Measurements from ENCODE around the gene ZNF48.

ZNF48 gene

DNA sequence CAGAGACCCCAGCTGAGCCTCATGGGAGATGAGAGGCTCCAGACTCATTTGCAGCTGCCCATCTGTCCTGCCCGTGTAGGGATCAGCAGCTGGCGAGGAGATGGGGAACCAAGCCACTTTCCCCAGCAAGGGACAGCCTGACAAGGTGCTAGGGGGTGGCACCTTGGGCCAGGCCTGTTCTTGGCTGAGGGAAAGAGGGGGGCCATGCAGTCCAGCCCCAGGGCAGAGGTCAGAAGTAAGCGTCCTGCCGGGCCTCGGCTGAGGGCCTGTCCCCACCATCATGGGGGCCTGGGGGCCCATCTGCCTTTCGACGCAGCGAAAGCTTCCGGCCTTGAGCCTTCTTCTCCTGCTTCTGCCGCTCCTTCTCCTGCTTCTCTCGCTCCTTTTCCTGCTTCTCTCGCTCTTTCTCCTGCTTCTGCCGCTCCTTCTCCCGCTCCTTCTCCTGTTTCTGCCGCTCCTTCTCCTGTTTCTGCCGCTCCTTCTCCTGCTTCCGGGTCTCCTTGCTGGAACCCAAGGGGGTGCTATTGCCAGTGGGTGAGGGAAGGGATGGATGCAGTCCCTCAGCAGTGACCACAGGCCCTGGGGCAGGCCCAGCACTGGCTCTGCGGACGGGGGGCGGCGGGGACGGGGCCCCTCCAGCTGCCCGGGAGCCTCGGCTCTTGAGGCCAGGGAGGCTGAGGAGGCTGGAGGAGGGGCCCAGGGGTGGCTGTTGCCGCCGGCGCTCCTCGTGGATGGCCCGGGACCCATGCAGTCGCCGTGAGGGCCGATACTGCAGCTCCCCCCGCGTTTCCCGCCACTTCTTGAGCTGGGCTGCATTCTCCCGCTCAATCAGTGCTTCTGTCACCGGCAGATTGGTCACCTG lies 37.3 kb upstream of the ZNF48 start:
- Histone ChIP-seq H3K18ac (ENCODE audit: low read length) (no peak overlapping the region), H4K8ac (ENCODE audit: low read depth, low read length) (no peak overlapping the region), H2BK120ac (ENCODE audit: low read depth, low read length) (no peak overlapping the region), H2BK5ac (ENCODE audit: low read length) (no peak overlapping the region), H3K27me3 (ENCODE audit: insufficient read depth, low read length, poor library complexity) (no peaks in the 10 kb centered on the region), H4K5ac (ENCODE audit: low read length) (no peak overlapping the region), H3K36me3 (ENCODE audit: control insufficient read depth, insufficient read depth, low read length) (peaks cover 8% of the 10 kb centered on the region), H3K23ac (ENCODE audit: low read length) (no peak overlapping the region), H3K4me3 (ENCODE audit: low read length) (no peak overlapping the region), H2AK5ac (ENCODE audit: low read length) (no peak overlapping the region), H3K4me1 (ENCODE audit: control insufficient read depth, low read depth, low read length) (peaks cover 2% of the 10 kb centered on the region), H3K79me2 (ENCODE audit: control insufficient read depth, insufficient read depth, low read length) (peaks cover 15% of the 10 kb centered on the region), H3K56ac (ENCODE audit: low read length) (no peak overlapping the region), H3K27ac (ENCODE audit: low read depth, low read length) (no peak overlapping the region), H3K4ac (ENCODE audit: low read depth, low read length) (no peak overlapping the region), H3K9ac (ENCODE audit: low read length) (no peak overlapping the region), H2BK15ac (replicated peaks; ENCODE audit: low read depth) (no peak overlapping the region), H3K79me1 (ENCODE audit: low read length) (peaks cover 15% of the 10 kb centered on the region), H3K4me2 (ENCODE audit: low read length) (no peak overlapping the region)
- no CpG with 5 or more reads among the region's 37 CpGs for WGBS (ENCODE audit: extremely low coverage, insufficient coverage, low lambda C conversion rate)
- no peak for DNase-seq

DNA sequence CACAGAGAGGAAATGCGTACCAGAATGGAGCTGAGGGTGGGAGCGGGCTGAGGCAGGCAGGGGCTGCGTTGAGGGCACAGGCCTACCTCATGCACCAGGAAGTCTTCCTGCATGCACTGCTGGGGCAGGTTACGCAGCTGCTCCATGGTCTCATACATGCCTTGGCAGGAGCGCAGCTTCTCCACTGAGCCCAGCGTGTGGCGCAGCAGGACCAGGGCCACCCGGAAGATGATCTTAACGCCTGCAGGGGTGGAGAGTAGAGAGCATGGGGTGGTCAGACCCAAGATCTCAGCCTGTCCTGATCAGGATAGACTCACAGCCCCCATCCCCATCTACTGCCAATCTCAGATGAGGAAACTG lies 36.7 kb upstream of the ZNF48 start:
- H3K79me2 ChIP-seq (ENCODE audit: control insufficient read depth, insufficient read depth, low read length), result peaks cover 14% of the 10 kb centered on the region
- no peak overlapping the region for H3K18ac ChIP-seq (ENCODE audit: low read length)
- no peak overlapping the region for H2BK5ac ChIP-seq (ENCODE audit: low read length)
- no peaks in the 10 kb centered on the region for H3K27me3 ChIP-seq (ENCODE audit: insufficient read depth, low read length, poor library complexity)
- no peak overlapping the region for H4K5ac ChIP-seq (ENCODE audit: low read length)
- no peak overlapping the region for H2BK15ac ChIP-seq (replicated peaks; ENCODE audit: low read depth)
- no peak overlapping the region for H3K4me3 ChIP-seq (ENCODE audit: low read length)
- H3K4ac ChIP-seq (ENCODE audit: low read depth, low read length), result no peak overlapping the region
- peaks cover 2% of the 10 kb centered on the region for H3K4me1 ChIP-seq (ENCODE audit: control insufficient read depth, low read depth, low read length)
- no peak overlapping the region for H3K9ac ChIP-seq (ENCODE audit: low read length)
- no peak overlapping the region for H3K27ac ChIP-seq (ENCODE audit: low read depth, low read length)
- no peak for DNase-seq
- no peak overlapping the region for H4K8ac ChIP-seq (ENCODE audit: low read depth, low read length)
- H2AK5ac ChIP-seq (ENCODE audit: low read length), result no peak overlapping the region
- no peak overlapping the region for H3K56ac ChIP-seq (ENCODE audit: low read length)
- no peak overlapping the region for H2BK120ac ChIP-seq (ENCODE audit: low read depth, low read length)
- no peak overlapping the region for H3K4me2 ChIP-seq (ENCODE audit: low read length)
- peaks cover 14% of the 10 kb centered on the region for H3K79me1 ChIP-seq (ENCODE audit: low read length)
- H3K36me3 ChIP-seq (ENCODE audit: control insufficient read depth, insufficient read depth, low read length), result peaks cover 7% of the 10 kb centered on the region
- H3K23ac ChIP-seq (ENCODE audit: low read length), result no peak overlapping the region
- WGBS (ENCODE audit: extremely low coverage, insufficient coverage, low lambda C conversion rate), result no CpG with 5 or more reads among the region's 9 CpGs

- no peak overlapping the region for H2AK5ac ChIP-seq (ENCODE audit: low read length)
- no peak overlapping the region for H3K56ac ChIP-seq (ENCODE audit: low read length)
- H3K9ac ChIP-seq (ENCODE audit: low read length), result no peak overlapping the region
- H3K18ac ChIP-seq (ENCODE audit: low read length), result no peak overlapping the region
- no peak overlapping the region for H3K4me3 ChIP-seq (ENCODE audit: low read length)
- H3K36me3 ChIP-seq (ENCODE audit: control insufficient read depth, insufficient read depth, low read length), result peaks cover 7% of the 10 kb centered on the region
- H3K4me2 ChIP-seq (ENCODE audit: low read length), result no peak overlapping the region
- no peaks in the 10 kb centered on the region for H3K27me3 ChIP-seq (ENCODE audit: insufficient read depth, low read length, poor library complexity)
- H4K8ac ChIP-seq (ENCODE audit: low read depth, low read length), result no peak overlapping the region
- WGBS (ENCODE audit: extremely low coverage, insufficient coverage, low lambda C conversion rate), result no CpG with 5 or more reads among the region's 28 CpGs
- no peak for DNase-seq
- H2BK15ac ChIP-seq (replicated peaks; ENCODE audit: low read depth), result no peak overlapping the region
- H3K79me1 ChIP-seq (ENCODE audit: low read length), result peaks cover 8% of the 10 kb centered on the region
- H3K4me1 ChIP-seq (ENCODE audit: control insufficient read depth, low read depth, low read length), result peaks cover 2% of the 10 kb centered on the region
- H3K23ac ChIP-seq (ENCODE audit: low read length), result no peak overlapping the region
- no peak overlapping the region for H2BK5ac ChIP-seq (ENCODE audit: low read length)
- H3K79me2 ChIP-seq (ENCODE audit: control insufficient read depth, insufficient read depth, low read length), result peaks cover 8% of the 10 kb centered on the region
- no peak overlapping the region for H2BK120ac ChIP-seq (ENCODE audit: low read depth, low read length)
- H3K27ac ChIP-seq (ENCODE audit: low read depth, low read length), result no peak overlapping the region
- H4K5ac ChIP-seq (ENCODE audit: low read length), result no peak overlapping the region
- no peak overlapping the region for H3K4ac ChIP-seq (ENCODE audit: low read depth, low read length)
These were observed 36.0 kb upstream of the ZNF48 start for GRCh38 chr16:30358990-30359870.

DNA sequence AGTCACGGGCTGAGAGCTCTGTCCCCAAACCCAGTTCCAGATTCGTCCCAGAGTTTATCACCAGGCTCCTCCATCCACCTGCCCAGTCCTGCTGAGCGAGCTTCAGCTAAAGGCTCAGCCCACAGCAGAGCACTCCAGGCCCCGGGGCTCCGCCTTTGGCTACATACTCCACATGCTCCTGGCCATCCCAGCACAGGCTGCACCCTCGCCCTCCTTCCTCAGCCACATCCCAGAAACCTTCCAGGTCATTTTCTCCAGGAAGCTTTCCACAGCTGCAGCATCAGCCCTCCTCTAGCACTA lies 35.4 kb upstream of the ZNF48 start:
- no peak for DNase-seq
- no peaks in the 10 kb centered on the region for H3K27me3 ChIP-seq (ENCODE audit: insufficient read depth, low read length, poor library complexity)

GRCh38 chr16:30361180-30361579 lies 34.0 kb upstream of the ZNF48 start:
- Histone ChIP-seq H4K8ac (ENCODE audit: low read depth, low read length) (no peak overlapping the region), H3K23ac (ENCODE audit: low read length) (no peak overlapping the region), H3K79me2 (ENCODE audit: control insufficient read depth, insufficient read depth, low read length) (peaks cover 2% of the 10 kb centered on the region), H2AK5ac (ENCODE audit: low read length) (no peak overlapping the region), H3K27me3 (ENCODE audit: insufficient read depth, low read length, poor library complexity) (no peaks in the 10 kb centered on the region), H3K79me1 (ENCODE audit: low read length) (peaks cover 9% of the 10 kb centered on the region), H3K18ac (ENCODE audit: low read length) (no peak overlapping the region), H4K5ac (ENCODE audit: low read length) (no peak overlapping the region), H3K56ac (ENCODE audit: low read length) (no peak overlapping the region), H2BK15ac (replicated peaks; ENCODE audit: low read depth) (no peak overlapping the region), H3K9ac (ENCODE audit: low read length) (no peak overlapping the region), H2BK120ac (ENCODE audit: low read depth, low read length) (no peak overlapping the region), H3K4ac (ENCODE audit: low read depth, low read length) (no peak overlapping the region), H3K4me2 (ENCODE audit: low read length) (no peak overlapping the region), H2BK5ac (ENCODE audit: low read length) (no peak overlapping the region), H3K27ac (ENCODE audit: low read depth, low read length) (no peak overlapping the region), H3K4me1 (ENCODE audit: control insufficient read depth, low read depth, low read length) (peaks cover under 1% of the 10 kb centered on the region), H3K4me3 (ENCODE audit: low read length) (no peak overlapping the region), H3K36me3 (ENCODE audit: control insufficient read depth, insufficient read depth, low read length) (peaks cover 9% of the 10 kb centered on the region)
- no peak for DNase-seq
- WGBS (ENCODE audit: extremely low coverage, insufficient coverage, low lambda C conversion rate), result no CpG with 5 or more reads among the region's 7 CpGs

More for the DNA sequence above, 35.4 kb upstream of the ZNF48 start:
- Histone ChIP-seq H4K8ac (ENCODE audit: low read depth, low read length) (no peak overlapping the region), H2BK5ac (ENCODE audit: low read length) (no peak overlapping the region), H3K79me2 (ENCODE audit: control insufficient read depth, insufficient read depth, low read length) (peaks cover 2% of the 10 kb centered on the region), H3K4me2 (ENCODE audit: low read length) (no peak overlapping the region), H3K79me1 (ENCODE audit: low read length) (peaks cover 5% of the 10 kb centered on the region), H2BK15ac (replicated peaks; ENCODE audit: low read depth) (no peak overlapping the region), H3K18ac (ENCODE audit: low read length) (no peak overlapping the region), H3K4ac (ENCODE audit: low read depth, low read length) (no peak overlapping the region), H4K5ac (ENCODE audit: low read length) (no peak overlapping the region), H2BK120ac (ENCODE audit: low read depth, low read length) (no peak overlapping the region), H3K56ac (ENCODE audit: low read length) (no peak overlapping the region), H3K27ac (ENCODE audit: low read depth, low read length) (no peak overlapping the region), H3K9ac (ENCODE audit: low read length) (no peak overlapping the region), H3K4me3 (ENCODE audit: low read length) (no peak overlapping the region), H2AK5ac (ENCODE audit: low read length) (no peak overlapping the region), H3K23ac (ENCODE audit: low read length) (no peak overlapping the region), H3K4me1 (ENCODE audit: control insufficient read depth, low read depth, low read length) (peaks cover 2% of the 10 kb centered on the region), H3K36me3 (ENCODE audit: control insufficient read depth, insufficient read depth, low read length) (peaks cover 7% of the 10 kb centered on the region)
- WGBS (ENCODE audit: extremely low coverage, insufficient coverage, low lambda C conversion rate), result no CpG with 5 or more reads among the region's 6 CpGs
